ENCODE data around the gene VPS13D.

DNA sequence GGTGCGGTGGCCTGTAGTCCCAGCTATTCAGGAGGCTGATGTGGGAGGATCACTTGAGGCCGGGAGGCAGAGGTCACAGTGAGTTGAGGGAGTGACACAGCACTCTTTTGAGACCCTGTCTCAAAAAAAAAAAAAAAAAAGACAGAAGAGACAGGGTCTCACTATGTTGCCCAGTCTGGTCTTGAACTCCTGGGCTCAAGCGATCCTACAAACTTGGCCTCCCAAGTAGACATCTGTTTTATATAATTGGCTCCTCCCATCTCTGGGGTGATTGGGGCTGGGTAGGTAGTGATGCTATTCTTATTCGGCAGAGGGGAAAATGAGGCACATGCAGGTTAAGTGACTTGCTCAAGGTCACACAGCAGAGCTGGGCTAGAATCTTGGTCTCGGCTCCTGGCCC, 23.6 kb upstream of the VPS13D start:
- TF ChIP-seq, protein P1, sequence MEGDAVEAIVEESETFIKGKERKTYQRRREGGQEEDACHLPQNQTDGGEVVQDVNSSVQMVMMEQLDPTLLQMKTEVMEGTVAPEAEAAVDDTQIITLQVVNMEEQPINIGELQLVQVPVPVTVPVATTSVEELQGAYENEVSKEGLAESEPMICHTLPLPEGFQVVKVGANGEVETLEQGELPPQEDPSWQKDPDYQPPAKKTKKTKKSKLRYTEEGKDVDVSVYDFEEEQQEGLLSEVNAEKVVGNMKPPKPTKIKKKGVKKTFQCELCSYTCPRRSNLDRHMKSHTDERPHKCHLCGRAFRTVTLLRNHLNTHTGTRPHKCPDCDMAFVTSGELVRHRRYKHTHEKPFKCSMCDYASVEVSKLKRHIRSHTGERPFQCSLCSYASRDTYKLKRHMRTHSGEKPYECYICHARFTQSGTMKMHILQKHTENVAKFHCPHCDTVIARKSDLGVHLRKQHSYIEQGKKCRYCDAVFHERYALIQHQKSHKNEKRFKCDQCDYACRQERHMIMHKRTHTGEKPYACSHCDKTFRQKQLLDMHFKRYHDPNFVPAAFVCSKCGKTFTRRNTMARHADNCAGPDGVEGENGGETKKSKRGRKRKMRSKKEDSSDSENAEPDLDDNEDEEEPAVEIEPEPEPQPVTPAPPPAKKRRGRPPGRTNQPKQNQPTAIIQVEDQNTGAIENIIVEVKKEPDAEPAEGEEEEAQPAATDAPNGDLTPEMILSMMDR (IDR thresholded peaks at IDR 0.05): no peak
- TF ChIP-seq CREB1 (CRISPR knock-in tag; IDR thresholded peaks at IDR 0.05) (no peak), GABPB1 (CRISPR knock-in tag; IDR thresholded peaks at IDR 0.05) (no peak), ZNF423 (CRISPR knock-in tag; IDR thresholded peaks at IDR 0.05) (no peak), ZNF121 (CRISPR knock-in tag; IDR thresholded peaks at IDR 0.05) (peak; percentile 66; the same call in 1 of the 2 replicates), NR2C2 (CRISPR knock-in tag; IDR thresholded peaks at IDR 0.05) (no peak), SMAD4 (CRISPR knock-in tag; IDR thresholded peaks at IDR 0.05) (no peak), ETV6 (CRISPR knock-in tag; IDR thresholded peaks at IDR 0.05) (no peak)

Measured in WTC11 (cell line).